Measurements from ENCODE around the gene FAM171A1. TPM values are rescaled to one million over a fixed set of nuclear protein-coding genes. Genes with fewer than 3 reads are reported as not detected.

Gene FAM171A1
- total RNA-seq, 1 experiment from 2014 or later: 26.3 TPM

- CTCF ChIA-PET: no interaction called here
- TF ChIP-seq CTCF (IDR thresholded peaks at IDR 0.05; ENCODE audit: insufficient read depth in 1 of 2, low read depth in 1 of 2, low read length in 1 of 2, severe bottlenecking in 1 of 2, unreplicated experiment in 1 of 2): no peak
- H3K9me3 ChIP-seq: no peaks in the 10 kb centered on the region
- H3K36me3 ChIP-seq (ENCODE audit: control insufficient read depth, insufficient read depth, low read length): no peaks in the 10 kb centered on the region
- intact Hi-C loops (cut with micrococcal nuclease; ENCODE audit: unreplicated experiment): no loop called here
- no peaks in the 10 kb centered on the region for H3K4me1 Mint-ChIP-seq (ENCODE audit: low read depth, unreplicated experiment)
- H3K9me3 Mint-ChIP-seq (ENCODE audit: unreplicated experiment): peaks cover 11% of the 10 kb centered on the region
- H3K36me3 Mint-ChIP-seq (ENCODE audit: insufficient read depth, unreplicated experiment): no peaks in the 10 kb centered on the region
- no peak overlapping the region for H3K4me3 Mint-ChIP-seq (ENCODE audit: unreplicated experiment)
- no peak for DNase-seq
- no peaks in the 10 kb centered on the region for H3K4me1 ChIP-seq
- BruUV-seq (replicated peaks): no TSS peak
- H3K4me3 ChIP-seq (ENCODE audit: low read depth, low read length): no peak overlapping the region
- POLR2A ChIA-PET: no interaction called here
- no peaks in the 10 kb centered on the region for H3K27me3 Mint-ChIP-seq (ENCODE audit: insufficient read depth, unreplicated experiment)
- no peaks in the 10 kb centered on the region for H3K27me3 ChIP-seq (replicated peaks; ENCODE audit: control insufficient read depth, insufficient read depth, low read length)
- no peak overlapping the region for H3K27ac Mint-ChIP-seq (ENCODE audit: unreplicated experiment)
Measured at GRCh38 chr10:15227611-15228372, 143.3 kb downstream of the FAM171A1 start.

- Mint-ChIP-seq H3K4me1 (ENCODE audit: low read depth, unreplicated experiment) (no peaks in the 10 kb centered on the region), H3K27me3 (ENCODE audit: insufficient read depth, unreplicated experiment) (no peaks in the 10 kb centered on the region), H3K9me3 (ENCODE audit: unreplicated experiment) (peaks cover 11% of the 10 kb centered on the region), H3K27ac (ENCODE audit: unreplicated experiment) (no peak overlapping the region), H3K36me3 (ENCODE audit: insufficient read depth, unreplicated experiment) (no peaks in the 10 kb centered on the region), H3K4me3 (ENCODE audit: unreplicated experiment) (no peak overlapping the region)
- Histone ChIP-seq H3K27me3 (replicated peaks; ENCODE audit: control insufficient read depth, insufficient read depth, low read length) (no peaks in the 10 kb centered on the region), H3K9me3 (no peaks in the 10 kb centered on the region), H3K36me3 (ENCODE audit: control insufficient read depth, insufficient read depth, low read length) (no peaks in the 10 kb centered on the region), H3K4me3 (ENCODE audit: low read depth, low read length) (no peak overlapping the region), H3K4me1 (no peaks in the 10 kb centered on the region)
- DNase-seq: no peak
- CTCF ChIA-PET: no interaction called here
- intact Hi-C loops (cut with micrococcal nuclease; ENCODE audit: unreplicated experiment): no loop called here
- POLR2A ChIA-PET: no interaction called here
- no peak for TF ChIP-seq CTCF (IDR thresholded peaks at IDR 0.05; ENCODE audit: insufficient read depth in 1 of 2, low read depth in 1 of 2, low read length in 1 of 2, severe bottlenecking in 1 of 2, unreplicated experiment in 1 of 2)
- BruUV-seq (replicated peaks): no TSS peak
Measured at GRCh38 chr10:15225511-15225910, 145.6 kb downstream of the FAM171A1 start.

GRCh38 chr10:15224948-15225347, 146.1 kb downstream of the FAM171A1 start:
- no peaks in the 10 kb centered on the region for H3K36me3 ChIP-seq (ENCODE audit: control insufficient read depth, insufficient read depth, low read length)
- H3K27me3 Mint-ChIP-seq (ENCODE audit: insufficient read depth, unreplicated experiment): no peaks in the 10 kb centered on the region
- no peak overlapping the region for H3K4me3 ChIP-seq (ENCODE audit: low read depth, low read length)
- DNase-seq: no peak
- no peaks in the 10 kb centered on the region for H3K27me3 ChIP-seq (replicated peaks; ENCODE audit: control insufficient read depth, insufficient read depth, low read length)
- ChIA-PET POLR2A (no interaction called here), CTCF (no interaction called here)
- no peaks in the 10 kb centered on the region for H3K9me3 ChIP-seq
- no peak overlapping the region for H3K27ac Mint-ChIP-seq (ENCODE audit: unreplicated experiment)
- H3K4me1 ChIP-seq: no peaks in the 10 kb centered on the region
- no peaks in the 10 kb centered on the region for H3K36me3 Mint-ChIP-seq (ENCODE audit: insufficient read depth, unreplicated experiment)
- TF ChIP-seq CTCF (IDR thresholded peaks at IDR 0.05; ENCODE audit: insufficient read depth in 1 of 2, low read depth in 1 of 2, low read length in 1 of 2, severe bottlenecking in 1 of 2, unreplicated experiment in 1 of 2): no peak
- H3K4me1 Mint-ChIP-seq (ENCODE audit: low read depth, unreplicated experiment): no peaks in the 10 kb centered on the region
- no peak overlapping the region for H3K4me3 Mint-ChIP-seq (ENCODE audit: unreplicated experiment)
- intact Hi-C loops (cut with micrococcal nuclease; ENCODE audit: unreplicated experiment): no loop called here
- peaks cover 8% of the 10 kb centered on the region for H3K9me3 Mint-ChIP-seq (ENCODE audit: unreplicated experiment)
- no TSS peak for BruUV-seq (replicated peaks)
